ENCODE results near the gene LINC00305. TPM values are rescaled to one million over a fixed set of nuclear protein-coding genes. Genes with fewer than 3 reads are reported as not detected.

The LINC00305 gene
- not detected for polyA plus RNA-seq (ENCODE audit: low read depth in 6 of 6)

DNA sequence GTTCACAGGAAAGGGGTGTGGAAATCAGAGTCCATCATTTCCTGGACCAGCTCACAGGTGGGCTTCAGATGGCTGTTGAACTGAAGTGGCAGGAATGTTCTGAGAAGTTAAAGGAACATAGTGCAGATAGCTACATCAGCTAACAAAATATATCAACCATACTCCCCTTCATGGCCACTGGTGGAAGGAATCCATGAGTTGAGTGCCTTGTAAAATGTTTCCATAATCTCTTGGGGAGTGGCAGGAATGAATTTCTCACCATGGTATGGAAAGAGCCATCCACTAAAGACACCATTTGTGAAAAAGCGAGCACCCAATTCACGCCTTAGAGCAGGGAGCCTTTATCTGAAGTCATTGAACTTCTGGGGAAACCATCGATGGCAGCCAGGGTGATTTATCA lies at the start of gene LINC00305:
Gene LINC00305, minus strand, starts transcription at position 101 of the 400 bp plus-strand sequence.
- H3K27ac Mint-ChIP-seq = peak within 1 kb of the TSS in 1 of 6 donors; percentile 12

DNA sequence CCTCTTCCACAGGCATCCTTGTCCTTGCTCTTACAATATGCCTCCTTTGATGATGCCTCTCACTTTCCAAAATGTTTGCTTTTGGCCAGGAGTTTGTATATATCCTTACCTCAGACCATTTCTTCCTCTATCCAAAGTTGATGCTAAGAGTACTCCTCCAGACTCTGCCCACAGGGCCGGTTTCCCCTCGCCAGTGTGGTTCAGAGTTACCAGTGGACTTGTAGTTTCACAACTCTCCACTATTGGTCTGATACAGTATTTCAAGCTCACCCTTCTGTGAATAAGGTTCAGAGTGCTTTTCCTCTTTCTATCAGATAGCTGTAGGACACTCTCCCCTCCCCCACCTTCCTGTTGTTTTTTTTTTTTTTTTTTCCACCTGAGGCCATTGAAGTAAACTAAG lies 42.2 kb upstream of the LINC00305 start:
- no peak overlapping the region for H3K4me3 Mint-ChIP-seq

More for the DNA sequence above, at the start of gene LINC00305:
- H3K4me1 Mint-ChIP-seq = no peaks in the 10 kb centered on the region
- no peak within 1 kb of the TSS for H3K4me3 Mint-ChIP-seq
- no peaks in the 10 kb centered on the region for H3K9me3 Mint-ChIP-seq
- no peaks in the 10 kb centered on the region for H3K36me3 Mint-ChIP-seq
- DNase-seq (no peak), ATAC-seq (ENCODE audit: low read depth in 2 of 2) (no peak)
- peaks cover 0 to 8% (median 5%) of the 10 kb centered on the region in 3 donors for H3K27me3 Mint-ChIP-seq

GRCh38 chr18:64185987-64186386 lies 37.1 kb upstream of the LINC00305 start:
- Mint-ChIP-seq H3K4me1 (peaks cover 0 to under 1% (median 0%) of the 10 kb centered on the region in 3 donors), H3K36me3 (no peaks in the 10 kb centered on the region), H3K4me3 (no peak overlapping the region), H3K27ac (no peak overlapping the region), H3K9me3 (peaks cover 0 to 3% (median 0%) of the 10 kb centered on the region in 7 donors), H3K27me3 (peaks cover 5 to 20% (median 18%) of the 10 kb centered on the region in 3 donors)
- no peak for DNase-seq
- ATAC-seq (ENCODE audit: low read depth in 2 of 2) = no peak

More for the DNA sequence above, 42.2 kb upstream of the LINC00305 start:
- ATAC-seq (ENCODE audit: low read depth in 2 of 2) = no peak
- H3K27ac Mint-ChIP-seq = no peak overlapping the region
- DNase-seq = no peak
- H3K36me3 Mint-ChIP-seq = no peaks in the 10 kb centered on the region
- H3K27me3 Mint-ChIP-seq = peaks cover 5 to 21% (median 8%) of the 10 kb centered on the region in 3 donors
- peaks cover 0 to 3% (median 0%) of the 10 kb centered on the region in 3 donors for H3K4me1 Mint-ChIP-seq
- H3K9me3 Mint-ChIP-seq = peaks cover 0 to 2% (median 0%) of the 10 kb centered on the region in 7 donors

- ATAC-seq (ENCODE audit: low read depth in 2 of 2) = no peak
- Mint-ChIP-seq H3K36me3 (no peaks in the 10 kb centered on the region), H3K27ac (no peak overlapping the region)
Observed at GRCh38 chr18:64183665-64184064, 34.8 kb upstream of the LINC00305 start.

GRCh38 chr18:64180617-64181016 lies 31.7 kb upstream of the LINC00305 start:
- Mint-ChIP-seq H3K9me3 (peaks cover 0 to 3% (median 0%) of the 10 kb centered on the region in 7 donors), H3K4me1 (no peaks in the 10 kb centered on the region), H3K27me3 (peaks cover 6 to 13% (median 8%) of the 10 kb centered on the region in 3 donors), H3K36me3 (no peaks in the 10 kb centered on the region), H3K4me3 (no peak overlapping the region), H3K27ac (no peak overlapping the region)
- no peak for ATAC-seq (ENCODE audit: low read depth in 2 of 2)
- DNase-seq = no peak

More at GRCh38 chr18:64183665-64184064, 34.8 kb upstream of the LINC00305 start:
- Mint-ChIP-seq H3K4me1 (no peaks in the 10 kb centered on the region), H3K9me3 (peaks cover 0 to 3% (median 0%) of the 10 kb centered on the region in 7 donors), H3K4me3 (no peak overlapping the region), H3K27me3 (peaks cover 9 to 20% (median 18%) of the 10 kb centered on the region in 3 donors)
- no peak for DNase-seq

GRCh38 chr18:64180171-64180570 lies 31.3 kb upstream of the LINC00305 start:
- Mint-ChIP-seq H3K27me3 (peaks cover 6 to 12% (median 8%) of the 10 kb centered on the region in 3 donors), H3K27ac (no peak overlapping the region), H3K36me3 (no peaks in the 10 kb centered on the region), H3K4me3 (no peak overlapping the region), H3K4me1 (no peaks in the 10 kb centered on the region), H3K9me3 (peaks cover 0 to 3% (median 0%) of the 10 kb centered on the region in 7 donors)
- ATAC-seq (ENCODE audit: low read depth in 2 of 2) (no peak), DNase-seq (no peak)

GRCh38 chr18:64179556-64180080 lies 30.7 kb upstream of the LINC00305 start:
- Mint-ChIP-seq H3K27ac (no peak overlapping the region), H3K36me3 (no peaks in the 10 kb centered on the region), H3K4me3 (no peak overlapping the region), H3K27me3 (peaks cover 6 to 12% (median 8%) of the 10 kb centered on the region in 3 donors), H3K9me3 (peaks cover 0 to 4% (median 0%) of the 10 kb centered on the region in 7 donors), H3K4me1 (no peaks in the 10 kb centered on the region)
- DNase-seq (no peak), ATAC-seq (ENCODE audit: low read depth in 2 of 2) (no peak)

DNA sequence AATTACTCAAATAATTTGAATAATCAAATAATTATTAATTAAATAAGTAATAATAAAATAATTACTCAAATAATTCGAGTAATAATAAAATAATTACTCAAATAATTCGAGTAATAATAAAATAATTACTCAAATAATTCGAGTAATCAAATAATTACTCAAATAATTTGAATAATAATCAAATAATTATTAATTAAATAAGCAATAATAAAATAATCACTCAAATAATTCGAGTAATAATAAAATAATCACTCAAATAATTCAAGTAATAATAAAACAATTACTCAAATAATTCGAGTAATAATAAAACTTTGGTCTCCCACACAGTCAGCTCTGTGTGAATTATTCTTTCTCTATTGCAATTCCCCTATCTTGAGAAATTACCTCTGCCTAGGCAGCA lies 30.0 kb upstream of the LINC00305 start:
- H3K4me3 Mint-ChIP-seq = no peak overlapping the region
- no peaks in the 10 kb centered on the region for H3K36me3 Mint-ChIP-seq
- ATAC-seq (ENCODE audit: low read depth in 2 of 2) (no peak), DNase-seq (no peak)
- H3K4me1 Mint-ChIP-seq = no peaks in the 10 kb centered on the region
- peaks cover 5 to 8% (median 6%) of the 10 kb centered on the region in 3 donors for H3K27me3 Mint-ChIP-seq
- H3K27ac Mint-ChIP-seq = no peak overlapping the region
- peaks cover 0 to 4% (median 0%) of the 10 kb centered on the region in 7 donors for H3K9me3 Mint-ChIP-seq

DNA sequence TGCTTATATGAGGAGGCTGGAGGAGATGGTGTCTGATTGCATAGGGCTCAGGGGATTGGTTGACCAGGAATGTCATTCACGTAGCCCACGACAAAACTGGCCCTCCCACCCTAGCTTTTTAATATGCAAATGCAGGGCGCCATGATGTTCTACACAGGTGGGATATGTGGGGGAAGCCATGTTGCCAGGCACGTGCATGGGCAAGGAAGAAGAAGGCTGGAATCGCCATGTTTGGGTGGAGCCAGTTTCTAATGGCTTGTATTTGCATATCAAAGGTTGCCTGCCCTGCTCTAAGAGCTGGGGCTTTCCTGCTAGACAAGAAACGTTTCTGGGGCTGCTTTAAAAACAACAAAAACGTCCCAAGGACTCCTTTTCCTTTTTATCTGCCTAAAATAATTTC lies 26.5 kb upstream of the LINC00305 start:
- Mint-ChIP-seq H3K36me3 (no peaks in the 10 kb centered on the region), H3K4me3 (no peak overlapping the region), H3K4me1 (no peaks in the 10 kb centered on the region), H3K27ac (no peak overlapping the region), H3K27me3 (peaks cover 0 to 4% (median 0%) of the 10 kb centered on the region in 3 donors), H3K9me3 (peaks cover 0 to 10% (median 2%) of the 10 kb centered on the region in 7 donors)
- DNase-seq (no peak), ATAC-seq (ENCODE audit: low read depth in 2 of 2) (no peak)

GRCh38 chr18:64171576-64171975 lies 22.7 kb upstream of the LINC00305 start:
- no peaks in the 10 kb centered on the region for H3K4me1 Mint-ChIP-seq
- H3K4me3 Mint-ChIP-seq = no peak overlapping the region
- H3K27me3 Mint-ChIP-seq = peaks cover 0 to 7% (median 0%) of the 10 kb centered on the region in 3 donors
- H3K27ac Mint-ChIP-seq = no peak overlapping the region
- H3K9me3 Mint-ChIP-seq = peaks cover 0 to 10% (median 2%) of the 10 kb centered on the region in 7 donors
- no peaks in the 10 kb centered on the region for H3K36me3 Mint-ChIP-seq
- ATAC-seq (ENCODE audit: low read depth in 2 of 2) = no peak
- no peak for DNase-seq

DNA sequence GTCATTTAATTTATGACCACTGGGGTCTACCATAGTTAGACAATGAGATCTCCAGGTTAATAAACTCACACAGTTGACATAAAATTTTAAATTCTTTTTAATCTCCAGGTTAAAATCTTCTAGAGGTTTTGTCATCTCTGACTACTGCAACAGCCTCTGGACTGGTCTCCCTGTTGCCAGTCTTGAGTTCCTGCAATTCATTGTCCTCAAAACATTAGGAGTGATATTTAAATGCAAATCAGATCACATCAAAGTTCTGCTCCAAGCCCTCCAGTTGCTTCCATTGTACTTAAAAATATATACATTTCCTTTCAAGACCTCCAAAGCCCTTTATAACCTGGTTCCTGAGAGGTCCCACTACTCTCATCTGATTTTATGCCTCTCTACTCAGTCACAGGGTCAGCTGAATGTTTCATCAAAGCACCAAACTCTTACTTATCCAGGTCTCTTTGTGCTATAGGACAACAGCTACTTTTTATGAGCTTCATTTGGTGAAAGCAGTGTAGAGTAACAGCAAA lies 18.6 kb upstream of the LINC00305 start:
- Mint-ChIP-seq H3K4me1 (no peaks in the 10 kb centered on the region), H3K27ac (no peak overlapping the region), H3K27me3 (peaks cover 0 to 10% (median 0%) of the 10 kb centered on the region in 3 donors), H3K9me3 (peaks cover 0 to 5% (median 0%) of the 10 kb centered on the region in 7 donors), H3K4me3 (no peak overlapping the region), H3K36me3 (no peaks in the 10 kb centered on the region)
- no peak for DNase-seq
- no peak for ATAC-seq (ENCODE audit: low read depth in 2 of 2)

DNA sequence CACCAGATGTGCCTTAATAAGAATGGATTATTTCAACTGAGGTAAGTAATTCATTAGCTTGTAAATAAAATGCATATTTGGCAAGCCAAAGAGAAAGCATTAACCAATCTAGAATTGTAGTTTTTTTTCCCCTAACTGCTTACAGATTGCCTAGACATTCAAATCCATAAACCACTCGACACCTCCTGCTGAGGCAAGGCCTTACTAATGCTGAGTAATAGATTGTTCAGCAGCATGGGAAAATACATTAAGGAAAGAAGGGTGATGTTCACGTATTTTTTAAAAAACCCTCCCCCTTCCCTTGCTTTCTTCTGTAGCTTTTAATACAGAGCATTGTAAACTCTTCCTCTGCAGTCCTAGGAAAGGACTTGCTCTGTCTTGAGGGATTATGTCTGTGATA lies 17.0 kb upstream of the LINC00305 start:
- peaks cover 0 to 15% (median 0%) of the 10 kb centered on the region in 3 donors for H3K27me3 Mint-ChIP-seq
- no peak overlapping the region for H3K4me3 Mint-ChIP-seq
- DNase-seq (no peak), ATAC-seq (ENCODE audit: low read depth in 2 of 2) (no peak)
- H3K36me3 Mint-ChIP-seq = no peaks in the 10 kb centered on the region
- no peaks in the 10 kb centered on the region for H3K9me3 Mint-ChIP-seq
- no peak overlapping the region for H3K27ac Mint-ChIP-seq
- no peaks in the 10 kb centered on the region for H3K4me1 Mint-ChIP-seq

GRCh38 chr18:64164883-64165282 lies 16.0 kb upstream of the LINC00305 start:
- no peak for ATAC-seq (ENCODE audit: low read depth in 2 of 2)
- H3K9me3 Mint-ChIP-seq = no peaks in the 10 kb centered on the region

DNA sequence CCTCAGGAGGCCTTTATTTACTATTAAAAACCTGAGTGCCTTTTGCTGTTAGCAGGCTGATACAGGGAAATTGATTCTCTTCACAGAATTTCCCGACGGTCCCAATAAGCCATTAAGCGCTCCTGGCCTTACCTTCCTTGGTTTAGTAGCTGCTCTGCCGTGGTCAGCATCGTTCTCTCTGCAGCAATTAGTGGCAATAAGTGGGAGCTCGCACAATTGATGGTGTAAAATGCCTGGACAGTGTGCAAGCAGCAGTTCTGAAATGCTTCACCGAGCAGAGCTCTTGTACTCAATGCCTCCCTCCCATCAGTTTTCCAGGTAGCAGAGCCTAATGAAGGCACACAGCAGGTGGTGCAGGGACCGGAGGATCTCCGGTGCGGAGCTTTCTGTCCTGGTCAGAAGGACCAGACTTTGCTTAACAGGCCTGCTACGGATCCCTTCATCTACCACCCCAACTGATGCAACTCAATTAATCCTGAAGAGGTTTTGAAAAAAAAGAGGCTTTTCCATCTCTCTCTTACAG lies 1.1 kb upstream of the LINC00305 start:
- H3K27me3 Mint-ChIP-seq = peaks cover 0 to 8% (median 5%) of the 10 kb centered on the region in 3 donors

More at GRCh38 chr18:64164883-64165282, 16.0 kb upstream of the LINC00305 start:
- Mint-ChIP-seq H3K4me3 (no peak overlapping the region), H3K36me3 (no peaks in the 10 kb centered on the region), H3K4me1 (no peaks in the 10 kb centered on the region), H3K27ac (no peak overlapping the region), H3K27me3 (peaks cover 0 to 17% (median 0%) of the 10 kb centered on the region in 3 donors)
- DNase-seq = no peak

More for the DNA sequence above, 1.1 kb upstream of the LINC00305 start:
- Mint-ChIP-seq H3K4me1 (no peaks in the 10 kb centered on the region), H3K4me3 (no peak overlapping the region), H3K27ac (no peak overlapping the region), H3K36me3 (no peaks in the 10 kb centered on the region), H3K9me3 (no peaks in the 10 kb centered on the region)
- DNase-seq = no peak
- ATAC-seq (ENCODE audit: low read depth in 2 of 2) = no peak
